ENCODE data around the gene RBM38.
"Not testable (repeated sequence)": the region's sequence is repeated elsewhere in the genome, so short reads cannot be mapped to it uniquely, and the experiment has no call there.

The RBM38 gene

GRCh38 chr20:57390604-57391438 lies at the start of gene RBM38:
Gene RBM38 (plus strand): TSS chr20:57391396. CDS start chr20:57391582, 186 bp downstream.
- H3K4me3 ChIP-seq (ENCODE audit: low read length), result peak within 1 kb of the TSS; percentile 54
- peak; percentile 65 for DNase-seq (ENCODE audit: low read depth)
- no peak for TF ChIP-seq CTCF (IDR thresholded peaks at IDR 0.05; ENCODE audit: insufficient read depth, low read depth, low read length, missing control alignments)

DNA sequence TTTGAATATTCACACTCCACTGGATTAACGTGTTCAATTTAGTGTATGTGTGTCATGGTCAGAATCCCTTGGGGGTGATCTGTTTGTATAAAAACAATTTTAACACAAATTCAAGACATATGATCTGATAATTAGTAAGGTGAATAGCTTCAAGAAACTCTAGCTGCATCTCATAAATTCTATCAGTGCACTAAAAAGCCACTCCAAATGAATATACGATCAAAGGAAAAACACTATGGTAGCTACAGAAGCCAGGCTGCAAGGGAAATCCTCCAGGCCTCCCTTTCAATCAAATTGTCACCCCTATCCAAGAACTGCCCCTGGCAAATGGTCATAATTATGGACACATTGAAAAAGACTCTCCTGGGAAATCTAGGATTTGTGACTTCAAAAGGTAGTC lies 49.5 kb upstream of the RBM38 start:
- DNase-seq (ENCODE audit: low read depth), result no peak
- no peak for TF ChIP-seq CTCF (IDR thresholded peaks at IDR 0.05; ENCODE audit: insufficient read depth, low read depth, low read length, missing control alignments)
- H3K4me3 ChIP-seq (ENCODE audit: low read length), result no peak overlapping the region

DNA sequence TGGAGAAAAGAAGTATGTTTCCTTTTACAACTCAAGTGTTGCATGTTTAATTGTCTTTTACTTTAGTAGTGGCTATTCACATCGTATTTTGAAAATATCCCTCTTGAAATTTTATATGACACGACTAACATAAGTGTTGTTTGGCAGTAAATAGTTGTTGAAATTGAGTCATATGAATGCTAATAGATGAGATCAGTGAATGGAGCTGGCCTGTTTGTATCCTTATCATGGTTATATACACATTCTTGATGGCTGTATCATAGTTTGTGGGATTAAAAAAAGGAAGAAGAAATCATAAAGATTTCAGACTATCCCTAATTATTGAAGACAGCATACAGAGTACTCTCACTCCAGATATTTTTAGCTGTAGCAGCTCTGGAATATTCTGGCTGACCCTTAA lies 48.4 kb upstream of the RBM38 start:
- peak; percentile 54 for DNase-seq (ENCODE audit: low read depth)
- no peak overlapping the region for H3K4me3 ChIP-seq (ENCODE audit: low read length)
- no peak for TF ChIP-seq CTCF (IDR thresholded peaks at IDR 0.05; ENCODE audit: insufficient read depth, low read depth, low read length, missing control alignments)

GRCh38 chr20:57346477-57346876 lies 44.7 kb upstream of the RBM38 start:
- no peak overlapping the region for H3K4me3 ChIP-seq (ENCODE audit: low read length)

GRCh38 chr20:57347393-57347792 lies 43.8 kb upstream of the RBM38 start:
- no peak for DNase-seq (ENCODE audit: low read depth)
- no peak for TF ChIP-seq CTCF (IDR thresholded peaks at IDR 0.05; ENCODE audit: insufficient read depth, low read depth, low read length, missing control alignments)
- no peak overlapping the region for H3K4me3 ChIP-seq (ENCODE audit: low read length)

More at GRCh38 chr20:57346477-57346876, 44.7 kb upstream of the RBM38 start:
- TF ChIP-seq CTCF (IDR thresholded peaks at IDR 0.05; ENCODE audit: insufficient read depth, low read depth, low read length, missing control alignments), result peak; percentile 83
- DNase-seq (ENCODE audit: low read depth), result peak; percentile 71

- H3K4me3 ChIP-seq (ENCODE audit: low read length), result not testable (repeated sequence)
These were observed 42.8 kb upstream of the RBM38 start for GRCh38 chr20:57348200-57348921.

GRCh38 chr20:57348922-57349574 lies 42.1 kb upstream of the RBM38 start:
- not testable (repeated sequence) for DNase-seq (ENCODE audit: low read depth); H3K4me3 ChIP-seq (ENCODE audit: low read length)

More at GRCh38 chr20:57348200-57348921, 42.8 kb upstream of the RBM38 start:
- not testable (repeated sequence) for DNase-seq (ENCODE audit: low read depth)

All from epithelial cell of esophagus (primary cell).